Vagina (tissue), 2 donors: Measurements from ENCODE around the gene SLC26A9. TPM values are rescaled to one million over a fixed set of nuclear protein-coding genes. Genes with fewer than 3 reads are reported as not detected.
"Not testable (repeated sequence)": the region's sequence is repeated elsewhere in the genome, so short reads cannot be mapped to it uniquely, and the experiment has no call there.

Experiments
- DNase-seq, 2 donors: peaks; one replicate each; pipeline ENCODE4 v3.0.0-alpha.2; 2017; ENCODE audit errors: extremely low spot score in 2 of 2
- H3K27ac ChIP-seq: fragments of 200-600 bp; sonication (generic); one replicate; pipeline ENCODE4 v1.5.1; 2019
- H3K27me3 ChIP-seq: fragments of 200-600 bp; sonication (generic); one replicate; pipeline ENCODE4 v1.5.1; 2019
- H3K36me3 ChIP-seq, 2 donors: fragments of 200-600 bp; sonication (generic); one replicate each; pipeline ENCODE4 v1.5.1; 2017 to 2019
- H3K4me1 ChIP-seq: fragments of 200-600 bp; sonication (generic); one replicate; pipeline ENCODE4 v1.5.1; 2019
- H3K4me3 ChIP-seq, 2 donors: fragments of 200-600 bp; sonication (generic); 1 replicate in 1 of 2; 2 replicates in 1 of 2; pipeline ENCODE4 v1.5.1; 2016 to 2019
- H3K9me3 ChIP-seq: fragments of 200-600 bp; sonication (generic); one replicate; pipeline ENCODE4 v1.5.1; 2019
- POLR2A ChIP-seq, 2 donors: fragments of 450-650 bp; IDR thresholded peaks; one replicate each; pipeline ENCODE4 v1.6.1; 2017; ENCODE audit warnings: antibody characterized with exemption in 2 of 2, mild to moderate bottlenecking in 2 of 2, moderate library complexity in 2 of 2
- POLR2AphosphoS5 ChIP-seq, 2 donors: sonication (generic); formaldehyde crosslinking; IDR thresholded peaks; one replicate each; pipeline ENCODE4 v1.9.0; 2017; ENCODE audit warnings: antibody characterized with exemption in 2 of 2, mild to moderate bottlenecking in 2 of 2, low read depth in 1 of 2; ENCODE audit not compliant: insufficient read depth in 1 of 2
- intact Hi-C: fragments of 100-400 bp; cut with DNase I; formaldehyde crosslinking; loops from one replicate; pipeline ENCODE4 v1.15.1; 2023
- total RNA-seq: library from RNA; depleted of rRNA; stranded (reverse); fragments of >200 nt; gene quantifications from one replicate; pipeline ENCODE4 v1.2.3, GENCODE V29; 2016
- TF ChIP-seq, protein P1 (sequence below), 3 experiments: fragments of 450-650 bp in 2 of 3; fragments of 200-600 bp in 1 of 3; sonication (generic) in 1 of 3; IDR thresholded peaks; one replicate each; pipeline ENCODE4 v1.5.1; 2017 to 2019; ENCODE audit warnings: antibody characterized with exemption in 3 of 3, mild to moderate bottlenecking in 2 of 3, moderate library complexity in 2 of 3

Gene SLC26A9
- total RNA-seq, 1 donor from 2014 or later = 0.74 TPM

DNA sequence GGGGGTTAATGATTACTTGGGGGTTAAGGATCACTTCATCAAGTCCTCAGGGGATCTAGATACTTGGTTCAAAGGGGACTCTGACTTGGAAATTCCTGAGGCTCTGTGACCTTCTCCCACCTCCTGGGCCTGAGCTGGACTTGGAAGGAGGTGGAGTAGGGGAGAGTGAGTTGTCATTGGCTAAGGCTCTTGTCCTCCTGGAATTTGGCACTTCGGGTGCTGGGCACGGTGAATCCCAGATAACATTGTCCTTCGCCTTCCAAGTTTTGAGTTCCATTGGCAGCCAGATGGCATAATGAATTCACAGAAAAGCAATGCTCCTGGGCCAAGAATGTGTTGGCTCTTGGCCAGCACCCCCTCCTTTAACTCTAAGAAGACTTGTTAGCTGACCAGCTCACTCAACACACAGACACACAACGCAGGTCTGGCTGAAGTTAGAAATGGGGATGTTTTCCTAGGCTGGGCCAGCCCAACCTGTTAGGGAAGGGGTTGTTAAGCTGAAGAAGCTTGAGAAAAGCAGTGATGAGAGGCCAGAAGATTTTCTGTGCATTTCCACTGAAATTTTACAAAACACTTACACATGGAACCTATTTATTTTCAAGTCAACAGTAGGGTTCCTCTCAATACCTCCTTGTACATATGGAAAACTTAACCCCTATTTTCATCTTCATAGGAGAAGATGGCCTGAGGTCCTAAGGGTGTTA lies 29.7 kb downstream of the SLC26A9 start:
- intact Hi-C loops = loop anchor here (10.0 kb wide), 1 partner anchor 181 kb away; no protein-coding TSS in a partner anchor
- TF ChIP-seq POLR2AphosphoS5 (IDR thresholded peaks at IDR 0.05; ENCODE audit: insufficient read depth in 1 of 2, low read depth in 1 of 2) = no peak
- TF ChIP-seq, protein P1, sequence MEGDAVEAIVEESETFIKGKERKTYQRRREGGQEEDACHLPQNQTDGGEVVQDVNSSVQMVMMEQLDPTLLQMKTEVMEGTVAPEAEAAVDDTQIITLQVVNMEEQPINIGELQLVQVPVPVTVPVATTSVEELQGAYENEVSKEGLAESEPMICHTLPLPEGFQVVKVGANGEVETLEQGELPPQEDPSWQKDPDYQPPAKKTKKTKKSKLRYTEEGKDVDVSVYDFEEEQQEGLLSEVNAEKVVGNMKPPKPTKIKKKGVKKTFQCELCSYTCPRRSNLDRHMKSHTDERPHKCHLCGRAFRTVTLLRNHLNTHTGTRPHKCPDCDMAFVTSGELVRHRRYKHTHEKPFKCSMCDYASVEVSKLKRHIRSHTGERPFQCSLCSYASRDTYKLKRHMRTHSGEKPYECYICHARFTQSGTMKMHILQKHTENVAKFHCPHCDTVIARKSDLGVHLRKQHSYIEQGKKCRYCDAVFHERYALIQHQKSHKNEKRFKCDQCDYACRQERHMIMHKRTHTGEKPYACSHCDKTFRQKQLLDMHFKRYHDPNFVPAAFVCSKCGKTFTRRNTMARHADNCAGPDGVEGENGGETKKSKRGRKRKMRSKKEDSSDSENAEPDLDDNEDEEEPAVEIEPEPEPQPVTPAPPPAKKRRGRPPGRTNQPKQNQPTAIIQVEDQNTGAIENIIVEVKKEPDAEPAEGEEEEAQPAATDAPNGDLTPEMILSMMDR (IDR thresholded peaks at IDR 0.05) = no peak
- TF ChIP-seq POLR2A (IDR thresholded peaks at IDR 0.05) = no peak
- H3K27ac ChIP-seq = no peak overlapping the region

GRCh38 chr1:205907794-205908193 lies 35.5 kb downstream of the SLC26A9 start:
- no peaks in the 10 kb centered on the region for H3K4me1 ChIP-seq
- no peaks in the 10 kb centered on the region for H3K9me3 ChIP-seq
- TF ChIP-seq, protein P1 (IDR thresholded peaks at IDR 0.05) = peak in 1 of 3 experiments; percentile 25
- no peak for TF ChIP-seq POLR2A (IDR thresholded peaks at IDR 0.05)
- no peak overlapping the region for H3K4me3 ChIP-seq
- H3K27me3 ChIP-seq = no peaks in the 10 kb centered on the region
- DNase-seq = peak in 1 of 2 donors; percentile 18
- no peak overlapping the region for H3K27ac ChIP-seq
- intact Hi-C loops = no loop called here
- no peaks in the 10 kb centered on the region for H3K36me3 ChIP-seq

More for the DNA sequence above, 29.7 kb downstream of the SLC26A9 start:
- Histone ChIP-seq H3K4me1 (no peaks in the 10 kb centered on the region), H3K36me3 (no peaks in the 10 kb centered on the region), H3K9me3 (no peaks in the 10 kb centered on the region), H3K27me3 (no peaks in the 10 kb centered on the region), H3K4me3 (no peak overlapping the region)
- peak in 1 of 2 donors; percentile 34 for DNase-seq

GRCh38 chr1:205905095-205905494 lies 38.2 kb downstream of the SLC26A9 start:
- H3K4me3 ChIP-seq, H3K36me3 ChIP-seq, DNase-seq, H3K27ac ChIP-seq, H3K4me1 ChIP-seq, H3K9me3 ChIP-seq, intact Hi-C loops, H3K27me3 ChIP-seq: not testable (repeated sequence)

DNA sequence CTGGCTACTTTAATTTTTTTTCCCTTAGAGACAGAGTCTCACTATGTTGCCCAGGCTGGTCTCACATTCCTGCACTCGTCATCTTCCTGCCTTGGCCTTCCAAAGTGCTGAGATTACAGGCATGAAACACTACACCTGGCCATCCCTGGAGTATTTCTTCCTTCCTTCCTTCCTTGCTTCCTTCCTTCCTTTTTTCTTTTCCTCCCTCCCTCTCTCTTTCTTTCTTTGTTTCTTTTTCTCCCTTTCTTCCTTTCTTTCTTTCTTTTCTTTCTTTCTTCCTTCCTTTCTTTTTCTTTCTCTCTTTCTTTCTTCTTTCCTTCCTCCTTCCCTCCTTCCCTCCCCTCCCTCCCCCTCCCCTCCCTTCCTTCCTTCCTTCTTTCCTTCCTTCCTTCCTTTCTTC lies 46.9 kb downstream of the SLC26A9 start:
- DNase-seq = no peak
- Histone ChIP-seq H3K4me3 (no peak overlapping the region), H3K4me1 (no peaks in the 10 kb centered on the region), H3K27ac (no peak overlapping the region), H3K27me3 (no peaks in the 10 kb centered on the region), H3K36me3 (no peaks in the 10 kb centered on the region), H3K9me3 (no peaks in the 10 kb centered on the region)
- TF ChIP-seq POLR2AphosphoS5 (IDR thresholded peaks at IDR 0.05; ENCODE audit: insufficient read depth in 1 of 2, low read depth in 1 of 2) = no peak
- TF ChIP-seq POLR2A (IDR thresholded peaks at IDR 0.05) = no peak
- TF ChIP-seq, protein P1 (IDR thresholded peaks at IDR 0.05) = no peak
- intact Hi-C loops = no loop called here

DNA sequence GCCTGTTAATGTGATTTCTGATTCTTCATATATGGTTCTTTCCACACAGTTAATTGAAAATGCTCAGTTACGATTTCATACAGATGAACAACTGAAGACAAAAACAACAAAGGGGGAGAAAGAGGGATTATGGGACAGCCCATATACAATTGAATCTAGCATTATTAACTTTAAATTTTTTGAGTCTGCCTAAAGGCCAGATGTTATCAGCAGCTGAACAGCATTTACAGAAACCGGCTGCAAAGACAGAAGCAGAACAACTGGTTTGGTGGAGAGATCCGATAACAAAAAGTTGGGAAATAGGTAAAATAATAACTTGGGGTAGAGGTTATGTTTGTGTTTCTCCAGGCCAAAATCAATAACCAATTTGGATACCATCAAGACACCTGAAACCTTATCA lies 49.1 kb downstream of the SLC26A9 start:
- H3K27me3 ChIP-seq, DNase-seq, H3K9me3 ChIP-seq, H3K36me3 ChIP-seq, H3K4me3 ChIP-seq, intact Hi-C loops, H3K4me1 ChIP-seq, H3K27ac ChIP-seq: not testable (repeated sequence)

DNA sequence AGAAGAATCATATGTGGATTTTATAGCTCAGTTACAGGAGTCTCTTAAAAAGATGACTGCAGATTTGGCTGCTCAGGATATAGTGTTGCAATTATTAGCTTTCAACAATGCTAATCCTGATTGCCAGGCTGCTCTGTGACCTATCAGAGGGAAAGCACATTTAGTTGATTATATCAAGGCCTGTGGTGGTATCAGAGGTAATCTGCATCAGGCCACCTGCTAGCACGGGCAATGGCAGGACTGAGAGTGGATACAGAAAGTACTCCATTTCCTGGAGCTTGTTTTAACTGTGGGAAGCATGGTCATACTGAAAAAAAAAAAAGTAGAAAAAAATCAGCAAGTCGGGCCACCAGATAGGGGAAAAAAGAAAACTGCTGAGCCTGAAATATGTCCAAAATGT lies 51.1 kb downstream of the SLC26A9 start:
- DNase-seq, H3K4me3 ChIP-seq, H3K36me3 ChIP-seq, H3K9me3 ChIP-seq, H3K4me1 ChIP-seq, H3K27ac ChIP-seq, H3K27me3 ChIP-seq, intact Hi-C loops: not testable (repeated sequence)

DNA sequence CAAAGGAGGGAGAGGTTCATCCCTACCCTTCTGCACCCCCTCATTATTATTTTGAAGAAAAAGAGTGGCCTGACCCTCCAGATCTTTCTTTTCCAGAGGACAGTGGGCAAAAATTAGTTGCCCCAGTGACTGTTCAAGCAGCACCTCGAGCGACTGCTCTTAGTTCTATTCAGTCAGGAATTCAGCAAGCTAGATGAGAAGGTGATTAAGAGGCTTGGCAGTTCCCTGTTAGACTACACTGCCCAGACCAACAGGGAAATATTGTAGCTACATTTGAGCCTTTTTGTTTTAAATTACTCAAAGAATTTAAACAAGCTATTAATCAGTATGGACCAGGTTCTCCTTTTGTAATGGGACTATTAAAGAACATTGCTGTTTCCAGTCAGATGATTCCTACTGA lies 51.8 kb downstream of the SLC26A9 start:
- H3K27ac ChIP-seq, H3K9me3 ChIP-seq, H3K36me3 ChIP-seq, H3K27me3 ChIP-seq, DNase-seq, H3K4me1 ChIP-seq, H3K4me3 ChIP-seq, intact Hi-C loops: not testable (repeated sequence)

DNA sequence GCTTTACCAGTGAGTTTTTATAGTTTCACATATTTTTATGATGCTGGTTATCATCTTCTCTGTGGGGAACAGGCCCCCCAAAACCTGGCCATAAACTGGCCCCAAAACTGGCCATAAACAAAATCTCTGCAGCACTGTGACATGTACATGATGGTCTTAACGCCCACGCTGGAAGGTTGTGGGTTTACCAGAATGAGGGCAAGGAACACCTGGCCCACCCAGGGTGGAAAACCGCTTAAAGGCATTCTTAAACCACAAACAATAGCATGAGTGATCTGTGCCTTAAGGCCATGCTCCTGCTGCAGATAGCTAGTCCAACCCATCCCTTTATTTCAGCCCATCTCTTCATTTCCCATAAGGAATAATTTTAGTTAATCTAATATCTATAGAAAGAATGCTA lies 52.6 kb downstream of the SLC26A9 start:
- H3K27ac ChIP-seq, H3K4me3 ChIP-seq, DNase-seq, H3K36me3 ChIP-seq, H3K27me3 ChIP-seq, H3K4me1 ChIP-seq, intact Hi-C loops, H3K9me3 ChIP-seq: not testable (repeated sequence)

DNA sequence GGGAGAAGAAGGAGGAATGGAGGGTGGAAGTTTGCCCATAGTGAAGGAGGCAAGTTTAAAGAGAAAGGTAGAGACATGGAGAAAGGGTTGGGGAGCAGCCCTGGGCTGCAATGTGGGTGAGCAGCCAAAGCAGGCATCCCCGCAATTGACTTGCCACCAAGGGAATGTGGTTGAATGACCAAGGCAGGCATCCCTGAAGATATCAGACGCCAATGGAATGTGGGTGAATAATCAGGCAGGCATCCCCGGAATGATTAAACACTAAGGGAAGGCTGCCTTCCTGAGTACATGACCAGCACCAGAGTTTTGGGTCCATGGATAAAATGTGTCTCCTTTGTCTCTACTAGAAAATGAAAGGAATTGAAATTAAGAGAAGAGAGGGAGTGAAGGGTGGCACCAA lies 53.5 kb downstream of the SLC26A9 start:
- H3K4me3 ChIP-seq, H3K9me3 ChIP-seq, intact Hi-C loops, H3K36me3 ChIP-seq, H3K27me3 ChIP-seq, H3K27ac ChIP-seq, H3K4me1 ChIP-seq, DNase-seq: not testable (repeated sequence)

- H3K4me1 ChIP-seq, H3K27me3 ChIP-seq, H3K36me3 ChIP-seq, H3K9me3 ChIP-seq, intact Hi-C loops, H3K4me3 ChIP-seq, H3K27ac ChIP-seq, DNase-seq: not testable (repeated sequence)
Measured at GRCh38 chr1:205889006-205889405, 54.2 kb downstream of the SLC26A9 start.
